Measurements from ENCODE around the gene SEMA5A. TPM values are rescaled to one million over a fixed set of nuclear protein-coding genes. Genes with fewer than 3 reads are reported as not detected.

Gene SEMA5A
- total and polyA plus RNA-seq, 2 of the 8 experiments (the other 6 are each of a cell fraction or from before 2014, with no cell fraction given), result 5.3 to 8.9 TPM

GRCh38 chr5:9140711-9141110, 405.2 kb downstream of the SEMA5A start (continued):
- TF ChIP-seq SIN3A (conservative IDR thresholded peaks at IDR 0.05 in 1 of 2, IDR thresholded peaks at IDR 0.05 in 1 of 2; ENCODE audit: low read depth in 1 of 2, low read length in 2 of 2) (no peak), TAF1 (IDR thresholded peaks at IDR 0.05; ENCODE audit: low read depth, low read length) (no peak), JUND (IDR thresholded peaks at IDR 0.05; ENCODE audit: low read length) (no peak), JUN (IDR thresholded peaks at IDR 0.05; ENCODE audit: low read depth, low read length) (no peak)

All from H1 (cell line).